K562 (cell line): Measurements from ENCODE around the gene SLC4A2. TPM values are rescaled to one million over a fixed set of nuclear protein-coding genes. Genes with fewer than 3 reads are reported as not detected.

Experiments used
- BRCA1 ChIP-seq, 2 experiments: fragments of 450-650 bp in 1 of 2; sonication (generic) in 1 of 2; formaldehyde crosslinking in 1 of 2; IDR thresholded peaks; 2 replicates each; pipeline versions ENCODE4 v1.5.0 to v1.6.1; 2017 to 2020; ENCODE audit warnings: mild to moderate bottlenecking in 1 of 2, missing genetic modification reagents in 1 of 2
- C11orf30 ChIP-seq: fragments of 450-650 bp; IDR thresholded peaks from 2 replicates; pipeline ENCODE4 v1.6.1; 2016; ENCODE audit warnings: low read depth, mild to moderate bottlenecking
- CAMTA2 ChIP-seq: fragments of 250-450 bp; sonication (Bioruptor Pico); conservative IDR thresholded peaks from 2 replicates; pipeline ENCODE4 v1.5.1; 2022
- CBX3 ChIP-seq, 2 experiments: IDR thresholded peaks; 1 replicate in 1 of 2; 2 replicates in 1 of 2; pipeline ENCODE4 v1.6.1; 2012; ENCODE audit warnings: inconsistent platforms in 2 of 2, low read length in 2 of 2, borderline replicate concordance in 1 of 2, control low read depth in 1 of 2
- DMBX1 ChIP-seq: fragments of 250-450 bp; sonication (Bioruptor Pico); IDR thresholded peaks from 2 replicates; pipeline ENCODE4 v1.8.0; 2022; ENCODE audit warnings: inconsistent platforms, mild to moderate bottlenecking, moderate library complexity, borderline replicate concordance
- FUS ChIP-seq: fragments of 200-400 bp; formaldehyde crosslinking; optimal IDR thresholded peaks from 2 replicates; pipeline ENCODE3; 2017; ENCODE audit warnings: low read depth, low read length
- ILK ChIP-seq: fragments of 450-650 bp; IDR thresholded peaks from 2 replicates; pipeline ENCODE4 v1.6.1; 2016; ENCODE audit warnings: missing genetic modification characterization, low read depth, mild to moderate bottlenecking, missing compliant biosample characterization, moderate library complexity, borderline replicate concordance
- MIER1 ChIP-seq: fragments of 450-650 bp; IDR thresholded peaks from 2 replicates; pipeline ENCODE4 v1.6.1; 2016; ENCODE audit warnings: antibody characterized with exemption, mild to moderate bottlenecking, low read depth
- PCBP2 ChIP-seq: fragments of 200-400 bp; formaldehyde crosslinking; IDR thresholded peaks from 2 replicates; pipeline ENCODE4 v1.6.1; 2018; ENCODE audit warnings: low read length, low read depth, mild to moderate bottlenecking, moderate library complexity; ENCODE audit not compliant: poor library complexity, severe bottlenecking
- PHF21A ChIP-seq: fragments of 450-650 bp; IDR thresholded peaks from 2 replicates; pipeline ENCODE4 v1.6.1; 2017; ENCODE audit warnings: low read depth, borderline replicate concordance
- U2AF2 ChIP-seq: fragments of 200-400 bp; formaldehyde crosslinking; optimal IDR thresholded peaks from 2 replicates; pipeline ENCODE3; 2017; ENCODE audit warnings: low read depth, mild to moderate bottlenecking, low read length
- ZNF165 ChIP-seq: fragments of 250-450 bp; sonication (Bioruptor Pico); IDR thresholded peaks from 2 replicates; pipeline ENCODE4 v1.4.0; 2020; ENCODE audit warnings: borderline replicate concordance
- ZNF764 ChIP-seq: fragments of 250-450 bp; sonication (Bioruptor Pico); IDR thresholded peaks from 2 replicates; pipeline ENCODE4 v1.4.0; 2020; ENCODE audit warnings: low read depth, mild to moderate bottlenecking, moderate library complexity
- ZSCAN32 ChIP-seq: fragments of 450-650 bp; formaldehyde crosslinking; IDR thresholded peaks from 2 replicates; pipeline ENCODE4 v1.4.0; 2020; ENCODE audit warnings: mild to moderate bottlenecking, moderate library complexity
- polyA plus RNA-seq, 8 experiments: library from polyadenylated mRNA; depleted of rRNA in 4 of 8; stranded (reverse) in 5 of 8; unstranded in 3 of 8; fragments of >200 nt; fragmentation: Nextera tagmentation in 2 of 8; fragmentation: Illumina TruSeq in 1 of 8; extraction: Ambion mirVana in 2 of 8; extraction: Trizol in 1 of 8; gene quantifications; 2 replicates each; pipeline versions ENCODE4 v1.2.1 to v1.2.3, GENCODE V29; 2011 to 2014; ENCODE audit warnings: inconsistent platforms in 1 of 8, missing spikeins in 1 of 8
- total RNA-seq, 7 experiments: library from RNA; depleted of rRNA in 6 of 7; stranded (reverse); fragments of >200 nt in 6 of 7; fragmentation: Illumina TruSeq in 2 of 7; extraction: Trizol in 2 of 7; gene quantifications; 2 replicates each; pipeline versions ENCODE4 v1.2.1 to v1.2.3, GENCODE V29; 2011 to 2021; ENCODE audit warnings: low replicate concordance in 1 of 7
- TF ChIP-seq, protein P1 (sequence below), 3 experiments: IDR thresholded peaks in 2 of 3; conservative IDR thresholded peaks in 1 of 3; 2 replicates each; pipeline ENCODE4 v1.5.1; 2011 to 2012; ENCODE audit warnings: low read length in 3 of 3, mild to moderate bottlenecking in 3 of 3, control low read depth in 2 of 3, improper control_type of control experiment in 1 of 3, inconsistent platforms in 1 of 3, low read depth in 1 of 3, mixed read lengths in 1 of 3, moderate library complexity in 1 of 3; ENCODE audit not compliant: insufficient read depth in 2 of 3
- TF ChIP-seq, protein P2 (sequence below): sonication (generic); formaldehyde crosslinking; IDR thresholded peaks from 2 replicates; pipeline ENCODE4 v1.8.0; 2022; ENCODE audit warnings: mild to moderate bottlenecking, missing genetic modification reagents, borderline replicate concordance
- TF ChIP-seq, protein P3 (sequence below), 2 experiments: IDR thresholded peaks in 1 of 2; conservative IDR thresholded peaks in 1 of 2; 2 replicates each; pipeline ENCODE4 v1.6.1; 2016; ENCODE audit warnings: low read depth in 2 of 2, mild to moderate bottlenecking in 1 of 2, missing compliant biosample characterization in 1 of 2, missing genetic modification characterization in 1 of 2, moderate library complexity in 1 of 2
- TF ChIP-seq, protein P4 (sequence below): fragments of 450-650 bp; IDR thresholded peaks from 2 replicates; pipeline ENCODE4 v1.6.1; 2018; ENCODE audit warnings: mild to moderate bottlenecking, low read depth; ENCODE audit not compliant: partially characterized antibody

Gene SLC4A2
- total and polyA plus RNA-seq, 9 of the 15 experiments (the other 6 are each of a cell fraction or from before 2014, with no cell fraction given): 11.4 to 375 (median 130) TPM

DNA sequence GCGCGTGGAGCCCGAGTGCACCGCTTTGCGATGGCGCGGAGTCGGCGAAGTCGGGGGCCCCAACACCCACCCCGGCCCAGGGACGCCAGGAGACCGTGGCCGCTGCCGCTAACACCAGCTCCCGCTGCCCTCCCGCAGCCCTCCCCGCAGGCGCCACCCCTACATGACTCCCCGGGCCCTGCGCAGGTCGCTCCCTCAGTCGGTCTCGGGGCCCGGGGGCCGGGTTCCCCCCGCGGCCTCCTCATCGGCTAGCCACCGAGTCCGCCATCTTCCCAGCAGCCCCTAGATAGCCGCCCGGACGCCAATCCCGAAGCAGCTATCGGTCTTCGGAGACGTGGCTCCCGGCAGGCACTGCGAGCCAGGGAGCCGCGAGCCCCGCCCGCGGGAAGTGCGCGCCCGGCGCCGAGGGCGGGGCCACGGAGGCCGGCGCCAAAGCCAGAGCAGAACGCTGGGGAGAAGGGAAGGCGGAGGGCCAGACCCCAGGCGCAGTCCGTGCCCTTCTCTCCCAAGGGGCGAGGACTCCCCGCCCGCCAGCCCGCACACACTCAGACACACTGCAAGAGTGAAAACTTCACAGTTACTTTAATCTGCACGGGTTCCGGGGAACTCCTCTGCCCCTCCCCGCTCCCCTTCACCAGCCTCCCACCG, 21.3 kb downstream of the SLC4A2 start, which contains the start of gene FASTK (continued):
- TF ChIP-seq, protein P1, sequence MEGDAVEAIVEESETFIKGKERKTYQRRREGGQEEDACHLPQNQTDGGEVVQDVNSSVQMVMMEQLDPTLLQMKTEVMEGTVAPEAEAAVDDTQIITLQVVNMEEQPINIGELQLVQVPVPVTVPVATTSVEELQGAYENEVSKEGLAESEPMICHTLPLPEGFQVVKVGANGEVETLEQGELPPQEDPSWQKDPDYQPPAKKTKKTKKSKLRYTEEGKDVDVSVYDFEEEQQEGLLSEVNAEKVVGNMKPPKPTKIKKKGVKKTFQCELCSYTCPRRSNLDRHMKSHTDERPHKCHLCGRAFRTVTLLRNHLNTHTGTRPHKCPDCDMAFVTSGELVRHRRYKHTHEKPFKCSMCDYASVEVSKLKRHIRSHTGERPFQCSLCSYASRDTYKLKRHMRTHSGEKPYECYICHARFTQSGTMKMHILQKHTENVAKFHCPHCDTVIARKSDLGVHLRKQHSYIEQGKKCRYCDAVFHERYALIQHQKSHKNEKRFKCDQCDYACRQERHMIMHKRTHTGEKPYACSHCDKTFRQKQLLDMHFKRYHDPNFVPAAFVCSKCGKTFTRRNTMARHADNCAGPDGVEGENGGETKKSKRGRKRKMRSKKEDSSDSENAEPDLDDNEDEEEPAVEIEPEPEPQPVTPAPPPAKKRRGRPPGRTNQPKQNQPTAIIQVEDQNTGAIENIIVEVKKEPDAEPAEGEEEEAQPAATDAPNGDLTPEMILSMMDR (IDR thresholded peaks at IDR 0.05 in 2 of 3, conservative IDR thresholded peaks at IDR 0.05 in 1 of 3; ENCODE audit: insufficient read depth in 2 of 3, low read depth in 1 of 3, low read length in 3 of 3): no peak
- TF ChIP-seq CBX3 (IDR thresholded peaks at IDR 0.05; ENCODE audit: borderline replicate concordance in 1 of 2, low read length in 2 of 2) (peak in 1 of 2 experiments; percentile 28; a peak in 1 of 3 replicates), CAMTA2 (CRISPR knock-in tag) (no peak; the same call in 1 of the 2 replicates), ZSCAN32 (CRISPR knock-in tag) (peak; percentile 14; the same call in 1 of the 2 replicates), PHF21A (no peak), U2AF2 (no peak), ZNF764 (CRISPR knock-in tag) (0 out of 2 replicates have a peak, but pooled peaks have one; percentile 17), MIER1 (no peak), ILK (tag) (no peak), C11orf30 (no peak), BRCA1 (IDR thresholded peaks at IDR 0.05) (no peak), BRCA1 (CRISPR knock-in tag; IDR thresholded peaks at IDR 0.05) (no peak), PCBP2 (no peak), DMBX1 (CRISPR knock-in tag) (no peak), ZNF165 (CRISPR knock-in tag) (no peak), FUS (peak; percentile 68)
- TF ChIP-seq, protein P2, sequence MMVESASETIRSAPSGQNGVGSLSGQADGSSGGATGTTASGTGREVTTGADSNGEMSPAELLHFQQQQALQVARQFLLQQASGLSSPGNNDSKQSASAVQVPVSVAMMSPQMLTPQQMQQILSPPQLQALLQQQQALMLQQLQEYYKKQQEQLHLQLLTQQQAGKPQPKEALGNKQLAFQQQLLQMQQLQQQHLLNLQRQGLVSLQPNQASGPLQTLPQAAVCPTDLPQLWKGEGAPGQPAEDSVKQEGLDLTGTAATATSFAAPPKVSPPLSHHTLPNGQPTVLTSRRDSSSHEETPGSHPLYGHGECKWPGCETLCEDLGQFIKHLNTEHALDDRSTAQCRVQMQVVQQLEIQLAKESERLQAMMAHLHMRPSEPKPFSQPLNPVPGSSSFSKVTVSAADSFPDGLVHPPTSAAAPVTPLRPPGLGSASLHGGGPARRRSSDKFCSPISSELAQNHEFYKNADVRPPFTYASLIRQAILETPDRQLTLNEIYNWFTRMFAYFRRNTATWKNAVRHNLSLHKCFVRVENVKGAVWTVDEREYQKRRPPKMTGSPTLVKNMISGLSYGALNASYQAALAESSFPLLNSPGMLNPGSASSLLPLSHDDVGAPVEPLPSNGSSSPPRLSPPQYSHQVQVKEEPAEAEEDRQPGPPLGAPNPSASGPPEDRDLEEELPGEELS (CRISPR knock-in tag): no peak
- TF ChIP-seq, protein P3, sequence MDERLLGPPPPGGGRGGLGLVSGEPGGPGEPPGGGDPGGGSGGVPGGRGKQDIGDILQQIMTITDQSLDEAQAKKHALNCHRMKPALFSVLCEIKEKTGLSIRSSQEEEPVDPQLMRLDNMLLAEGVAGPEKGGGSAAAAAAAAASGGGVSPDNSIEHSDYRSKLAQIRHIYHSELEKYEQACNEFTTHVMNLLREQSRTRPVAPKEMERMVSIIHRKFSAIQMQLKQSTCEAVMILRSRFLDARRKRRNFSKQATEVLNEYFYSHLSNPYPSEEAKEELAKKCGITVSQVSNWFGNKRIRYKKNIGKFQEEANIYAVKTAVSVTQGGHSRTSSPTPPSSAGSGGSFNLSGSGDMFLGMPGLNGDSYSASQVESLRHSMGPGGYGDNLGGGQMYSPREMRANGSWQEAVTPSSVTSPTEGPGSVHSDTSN (CRISPR knock-in tag; IDR thresholded peaks at IDR 0.05; ENCODE audit: low read depth): no peak
- TF ChIP-seq, protein P3 (tag; conservative IDR thresholded peaks at IDR 0.05; ENCODE audit: low read depth): no peak
- TF ChIP-seq, protein P4, sequence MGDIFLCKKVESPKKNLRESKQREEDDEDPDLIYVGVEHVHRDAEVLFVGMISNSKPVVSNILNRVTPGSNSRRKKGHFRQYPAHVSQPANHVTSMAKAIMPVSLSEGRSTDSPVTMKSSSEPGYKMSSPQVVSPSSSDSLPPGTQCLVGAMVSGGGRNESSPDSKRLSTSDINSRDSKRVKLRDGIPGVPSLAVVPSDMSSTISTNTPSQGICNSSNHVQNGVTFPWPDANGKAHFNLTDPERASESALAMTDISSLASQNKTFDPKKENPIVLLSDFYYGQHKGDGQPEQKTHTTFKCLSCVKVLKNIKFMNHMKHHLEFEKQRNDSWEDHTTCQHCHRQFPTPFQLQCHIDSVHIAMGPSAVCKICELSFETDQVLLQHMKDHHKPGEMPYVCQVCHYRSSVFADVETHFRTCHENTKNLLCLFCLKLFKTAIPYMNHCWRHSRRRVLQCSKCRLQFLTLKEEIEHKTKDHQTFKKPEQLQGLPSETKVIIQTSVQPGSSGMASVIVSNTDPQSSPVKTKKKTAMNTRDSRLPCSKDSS: no peak
